LNCaP clone FGC (cell line): Measurements from ENCODE around the gene GALNT7.

Experiments used
- DNase-seq: peaks from one replicate; pipeline ENCODE4 v3.0.0-alpha.2; 2011; ENCODE audit warnings: low read depth
- H3K4me3 ChIP-seq: 2 replicates; pipeline ENCODE4 v1.5.1; 2011; ENCODE audit warnings: mild to moderate bottlenecking, low read depth, low read length, control low read depth
- CTCF ChIP-seq: IDR thresholded peaks from 2 replicates; pipeline ENCODE4 v1.5.1; 2012; ENCODE audit warnings: mild to moderate bottlenecking; ENCODE audit not compliant: control insufficient read depth, insufficient read depth; ENCODE audit errors: extremely low read depth

Gene GALNT7

GRCh38 chr4:173325007-173325736, 156.6 kb downstream of the GALNT7 start:
- no peak for TF ChIP-seq CTCF
- H3K4me3 ChIP-seq, result no peak overlapping the region
- no peak for DNase-seq

DNA sequence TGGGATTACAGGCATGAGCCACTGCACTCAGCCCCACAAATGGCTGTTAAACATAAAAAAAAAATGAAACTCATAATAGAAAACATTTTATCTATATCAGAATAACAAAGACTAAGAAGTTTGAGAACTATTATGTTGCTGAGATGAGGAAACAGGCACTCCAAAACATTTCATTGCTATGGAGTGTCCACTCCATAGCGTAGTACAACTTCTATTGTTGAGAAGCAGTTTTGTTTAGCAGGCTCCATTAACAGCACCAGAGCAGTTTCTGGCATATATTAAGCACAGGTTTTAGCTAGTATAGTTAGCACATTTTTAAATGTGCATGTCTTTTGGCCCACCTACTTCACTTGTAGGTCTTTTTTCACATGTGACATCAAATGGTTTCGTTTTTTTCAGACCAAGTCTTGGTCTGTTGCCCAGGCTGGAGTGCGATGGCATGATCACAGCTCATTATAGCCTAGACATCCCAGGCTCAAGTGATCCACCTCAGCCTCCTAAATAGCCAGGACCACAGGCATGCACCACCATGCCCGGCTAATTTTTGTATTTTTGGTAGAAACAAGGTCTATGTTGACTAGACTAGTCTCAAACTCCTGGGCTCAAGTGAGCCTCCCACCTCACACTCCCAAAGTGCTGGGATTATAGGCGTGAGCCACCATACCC, 159.8 kb downstream of the GALNT7 start:
- no peak for TF ChIP-seq CTCF
- H3K4me3 ChIP-seq, result no peak overlapping the region
- no peak for DNase-seq

DNA sequence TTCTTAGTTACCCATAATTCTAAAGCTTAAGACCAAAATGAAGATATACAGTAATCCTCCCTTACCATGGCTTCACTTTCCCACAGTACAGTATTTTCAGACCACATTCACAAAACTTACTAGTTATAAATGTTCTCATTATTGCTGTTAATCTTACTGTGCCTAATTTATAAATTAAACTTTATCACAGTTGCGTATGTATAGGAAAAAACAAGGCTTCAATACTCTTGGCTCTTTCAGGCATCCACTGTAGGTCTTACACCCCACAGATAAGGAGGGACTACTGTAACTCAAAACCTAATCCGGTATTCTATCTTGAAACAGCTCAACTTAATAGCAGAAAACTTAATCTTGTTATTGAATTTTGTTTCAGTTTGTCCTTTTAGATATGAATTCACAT, 162.0 kb downstream of the GALNT7 start:
- no peak overlapping the region for H3K4me3 ChIP-seq
- no peak for TF ChIP-seq CTCF

GRCh38 chr4:173332021-173332487, 163.4 kb downstream of the GALNT7 start:
- DNase-seq, result no peak
- no peak for TF ChIP-seq CTCF
- H3K4me3 ChIP-seq, result peak overlapping the region; percentile 99

More for the DNA sequence above, 162.0 kb downstream of the GALNT7 start:
- no peak for DNase-seq

DNA sequence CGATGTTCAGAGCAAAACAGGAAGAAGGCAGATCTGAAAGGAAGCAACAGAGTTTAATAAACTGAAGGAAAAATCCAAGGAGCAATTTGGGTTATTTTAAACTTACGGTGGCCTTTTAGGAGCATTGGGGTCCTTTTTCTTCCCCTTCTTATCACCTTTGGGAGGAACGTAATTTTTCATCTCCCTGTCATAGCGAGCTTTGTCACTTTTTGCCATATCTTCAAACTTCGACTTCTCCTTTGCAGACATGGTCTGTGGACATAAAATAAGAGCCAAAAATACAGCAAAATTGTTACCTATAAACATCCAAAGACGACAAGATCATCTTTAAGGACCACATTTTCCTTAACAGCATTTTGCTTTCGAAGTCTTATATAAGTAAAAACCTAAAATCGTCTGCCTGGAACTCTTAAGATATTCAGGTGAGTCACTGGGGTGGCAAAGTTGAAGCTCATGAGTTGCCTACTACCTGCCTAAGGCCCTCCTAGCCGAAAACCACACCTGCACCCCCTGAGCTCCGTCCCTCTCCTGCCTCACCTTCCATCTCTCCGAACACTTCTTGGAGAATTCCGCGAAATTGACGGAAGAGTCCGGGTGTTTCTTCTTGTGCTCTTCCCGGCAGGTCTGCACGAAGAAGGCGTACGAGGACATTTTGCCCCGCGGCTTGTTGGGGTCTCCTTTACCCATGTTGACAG, 164.5 kb downstream of the GALNT7 start:
- no peak for TF ChIP-seq CTCF
- no peak for DNase-seq
- H3K4me3 ChIP-seq, result peak overlapping the region; percentile 99

DNA sequence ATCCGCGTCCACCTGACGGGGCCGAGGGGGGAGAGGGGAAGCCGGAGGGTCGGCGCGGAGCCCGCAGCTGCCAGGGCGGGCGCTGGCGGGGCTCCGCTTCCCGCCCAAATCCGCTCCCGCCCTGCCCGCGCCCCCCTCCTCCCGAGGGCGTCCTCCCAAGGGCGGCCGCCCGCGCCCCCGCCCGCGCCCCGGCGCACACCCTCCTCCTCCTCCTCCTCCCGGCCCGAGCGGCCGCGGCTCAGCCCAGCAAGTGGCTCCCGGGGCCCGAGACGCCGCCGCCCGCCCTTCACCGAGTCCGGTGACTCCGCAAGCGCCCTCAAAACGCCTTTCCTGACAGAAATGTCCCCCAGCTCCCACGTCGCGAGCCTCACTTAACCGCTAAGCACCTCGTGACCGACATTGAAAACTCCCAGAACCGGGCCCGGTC, 165.1 kb downstream of the GALNT7 start:
- peak overlapping the region; percentile 99 for H3K4me3 ChIP-seq
- no peak for TF ChIP-seq CTCF
- DNase-seq, result no peak
